CD4-positive, alpha-beta T cell (primary cell): ENCODE results near the gene SH3BP5L. TPM values are rescaled to one million over a fixed set of nuclear protein-coding genes. Genes with fewer than 3 reads are reported as not detected.

Experiments
- ATAC-seq: fragments of 200-7000 bp; cut with Tn5 transposase; one replicate; pipeline ENCODE4 v1.10.0; 2022; ENCODE audit warnings: mild to moderate bottlenecking; ENCODE audit not compliant: poor library complexity
- CTCF ChIA-PET: fragments of 350-600 bp; sonication (Branson Sonifier 250); formaldehyde crosslinking; loops from one replicate; lab custom pipeline; 2021; ENCODE audit warnings: antibody characterized with exemption, inconsistent platforms; lab: Charles Lee
- POLR2A ChIA-PET: fragments of 350-600 bp; sonication (Branson Sonifier 250); formaldehyde crosslinking; loops from one replicate; lab custom pipeline; 2021; ENCODE audit warnings: antibody characterized with exemption, inconsistent platforms; lab: Charles Lee
- DNase-seq, 14 experiments: peaks; one replicate each; pipeline ENCODE4 v3.0.0-alpha.2; 2013 to 2020; ENCODE audit warnings: mixed read lengths in 2 of 14
- H3K27ac ChIP-seq, 2 donors: one replicate each; pipeline versions ENCODE4 v1.5.1 to v1.7.0; 2013; ENCODE audit warnings: low read length in 2 of 2, low read depth in 1 of 2, mild to moderate bottlenecking in 1 of 2
- H3K27me3 ChIP-seq, 2 experiments: 1 replicate in 1 of 2; 2 replicates in 1 of 2; pipeline versions ENCODE4 v1.6.1 to v1.7.0; 2013; ENCODE audit warnings: low read length in 2 of 2, control low read depth in 1 of 2, mild to moderate bottlenecking in 1 of 2, moderate library complexity in 1 of 2; ENCODE audit not compliant: insufficient read depth in 2 of 2, control insufficient read depth in 1 of 2
- H3K36me3 ChIP-seq: one replicate; pipeline ENCODE4 v1.6.1; 2013; ENCODE audit warnings: low read length, control low read depth; ENCODE audit not compliant: insufficient read depth
- H3K4me1 ChIP-seq: one replicate; pipeline ENCODE4 v1.6.1; 2013; ENCODE audit warnings: low read length, control low read depth; ENCODE audit not compliant: insufficient read depth
- H3K4me3 ChIP-seq: one replicate; pipeline ENCODE4 v1.5.1; 2013; ENCODE audit warnings: mild to moderate bottlenecking, low read length, moderate library complexity
- H3K9me3 ChIP-seq, 2 experiments: 1 replicate in 1 of 2; 2 replicates in 1 of 2; pipeline versions ENCODE4 v1.6.1 to v1.7.0; 2013; ENCODE audit warnings: low read length in 2 of 2, mild to moderate bottlenecking in 2 of 2, control low read depth in 1 of 2, moderate library complexity in 1 of 2; ENCODE audit not compliant: control insufficient read depth in 1 of 2, insufficient read depth in 1 of 2
- H3K27ac Mint-ChIP-seq: one replicate; pipeline ENCODE4 v1.8.0; 2020; ENCODE audit warnings: mixed read lengths
- H3K27me3 Mint-ChIP-seq: one replicate; pipeline ENCODE4 v1.8.0; 2021; ENCODE audit warnings: mixed read lengths
- H3K36me3 Mint-ChIP-seq: one replicate; pipeline ENCODE4 v1.8.0; 2021; ENCODE audit warnings: low read depth, mixed read lengths
- H3K4me1 Mint-ChIP-seq: one replicate; pipeline ENCODE4 v1.8.0; 2021; ENCODE audit warnings: low read depth, mixed read lengths
- H3K4me3 Mint-ChIP-seq: one replicate; pipeline ENCODE4 v1.8.0; 2020; ENCODE audit warnings: mild to moderate bottlenecking, mixed read lengths
- H3K9me3 Mint-ChIP-seq: one replicate; pipeline ENCODE4 v1.8.0; 2020; ENCODE audit warnings: mixed read lengths
- CTCF ChIP-seq: fragments of 200-600 bp; IDR thresholded peaks from one replicate; pipeline ENCODE4 v1.8.0; 2022; ENCODE audit warnings: antibody characterized with exemption, mild to moderate bottlenecking
- intact Hi-C, 2 experiments: fragments of 100-400 bp; cut with DNase I in 1 of 2; cut with micrococcal nuclease in 1 of 2; formaldehyde crosslinking; loops; one replicate each; pipeline versions ENCODE4 v1.15.1 to v1.9.0; 2023 to 2025; cut with DNase I, micrococcal nuclease
- total RNA-seq, 174 experiments: library from RNA in 2 of 174; stranded (reverse) in 2 of 174; gene quantifications; one replicate each; pipeline ENCODE4 v1.2.3 and lab custom pipeline; 2021 to 2026

Gene SH3BP5L
- total RNA-seq, 2 experiments from 2014 or later = 21.7 to 25.2 TPM

GRCh38 chr1:248848602-248849001, 22.9 kb upstream of the SH3BP5L start:
- TF ChIP-seq CTCF = no peak
- ChIA-PET CTCF (no interaction called here), POLR2A (no interaction called here)
- Histone ChIP-seq H3K27ac (no peak overlapping the region), H3K36me3 (peaks cover 63% of the 10 kb centered on the region), H3K9me3 (no peaks in the 10 kb centered on the region), H3K4me3 (no peak overlapping the region), H3K27me3 (no peaks in the 10 kb centered on the region), H3K4me1 (peaks cover 6% of the 10 kb centered on the region)
- intact Hi-C loops = no loop called here
- H3K27me3 Mint-ChIP-seq = no peaks in the 10 kb centered on the region
- no peak overlapping the region for H3K4me3 Mint-ChIP-seq
- DNase-seq = no peak
- no peaks in the 10 kb centered on the region for H3K4me1 Mint-ChIP-seq
- no peaks in the 10 kb centered on the region for H3K9me3 Mint-ChIP-seq
- ATAC-seq = no peak
- no peak overlapping the region for H3K27ac Mint-ChIP-seq
- H3K36me3 Mint-ChIP-seq = peaks cover 54% of the 10 kb centered on the region

DNA sequence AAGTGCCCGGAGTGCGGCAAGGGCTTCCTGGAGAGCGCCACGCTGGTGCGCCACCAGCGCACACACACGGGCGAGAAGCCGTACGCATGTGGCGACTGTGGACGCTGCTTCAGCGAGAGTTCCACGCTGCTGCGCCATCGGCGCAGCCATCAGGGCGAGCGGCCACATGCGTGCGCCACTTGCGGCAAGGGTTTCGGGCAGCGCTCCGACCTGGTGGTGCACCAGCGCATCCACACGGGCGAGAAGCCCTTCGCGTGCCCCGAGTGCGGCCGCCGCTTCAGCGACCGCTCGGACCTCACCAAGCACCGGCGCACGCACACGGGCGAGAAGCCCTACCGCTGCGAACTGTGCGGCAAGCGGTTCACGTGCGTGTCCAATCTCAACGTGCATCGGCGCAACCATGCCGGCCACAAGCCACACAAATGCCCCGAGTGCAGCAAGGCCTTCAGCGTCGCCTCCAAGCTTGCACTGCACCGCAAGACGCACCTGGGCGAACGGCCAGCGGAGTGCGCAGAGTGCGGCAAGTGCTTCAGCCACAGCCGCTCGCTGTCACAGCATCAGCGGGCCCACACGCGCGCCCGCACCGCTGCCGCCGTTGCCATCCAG, 22.3 kb upstream of the SH3BP5L start:
- DNase-seq (no peak), ATAC-seq (no peak)
- no peaks in the 10 kb centered on the region for H3K9me3 Mint-ChIP-seq
- no peak for TF ChIP-seq CTCF
- no peaks in the 10 kb centered on the region for H3K9me3 ChIP-seq
- no peak overlapping the region for H3K27ac ChIP-seq
- no peak overlapping the region for H3K27ac Mint-ChIP-seq
- peaks cover 64% of the 10 kb centered on the region for H3K36me3 ChIP-seq
- peaks cover 54% of the 10 kb centered on the region for H3K36me3 Mint-ChIP-seq
- intact Hi-C loops = no loop called here
- ChIA-PET POLR2A (interaction anchor here (1.7 kb wide), 1 partner anchor 10 kb away, joined by 5 read pairs; no protein-coding TSS in a partner anchor), CTCF (no interaction called here)
- H3K4me1 Mint-ChIP-seq = no peaks in the 10 kb centered on the region
- H3K4me3 ChIP-seq = no peak overlapping the region
- no peaks in the 10 kb centered on the region for H3K27me3 ChIP-seq
- peaks cover 1% of the 10 kb centered on the region for H3K4me1 ChIP-seq
- no peak overlapping the region for H3K4me3 Mint-ChIP-seq
- H3K27me3 Mint-ChIP-seq = no peaks in the 10 kb centered on the region

DNA sequence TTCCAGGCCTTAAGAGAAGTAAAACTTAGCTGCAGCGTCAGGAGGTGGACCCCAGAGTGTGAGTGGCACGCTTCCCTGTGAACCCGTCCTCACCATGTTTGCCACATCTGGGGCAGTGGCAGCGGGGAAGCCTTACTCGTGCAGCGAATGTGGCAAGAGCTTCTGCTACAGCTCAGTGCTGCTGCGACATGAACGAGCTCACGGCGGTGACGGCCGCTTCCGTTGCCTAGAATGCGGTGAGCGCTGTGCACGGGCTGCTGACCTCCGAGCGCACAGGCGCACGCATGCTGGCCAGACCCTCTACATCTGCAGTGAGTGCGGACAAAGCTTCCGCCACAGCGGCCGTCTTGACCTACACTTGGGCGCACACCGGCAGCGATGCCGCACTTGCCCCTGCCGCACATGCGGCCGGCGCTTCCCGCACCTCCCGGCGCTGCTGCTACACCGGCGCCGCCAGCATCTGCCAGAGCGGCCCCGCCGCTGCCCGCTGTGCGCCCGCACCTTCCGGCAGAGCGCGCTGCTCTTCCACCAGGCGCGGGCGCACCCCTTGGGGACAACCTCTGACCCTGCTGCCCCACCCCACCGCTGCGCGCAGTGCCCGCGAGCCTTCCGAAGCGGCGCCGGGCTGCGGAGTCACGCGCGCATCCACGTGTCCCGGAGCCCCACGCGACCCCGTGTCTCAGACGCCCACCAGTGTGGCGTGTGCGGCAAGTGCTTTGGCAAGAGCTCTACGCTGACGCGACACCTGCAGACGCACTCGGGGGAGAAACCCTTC, 21.7 kb upstream of the SH3BP5L start:
- Mint-ChIP-seq H3K27ac (no peak overlapping the region), H3K4me1 (no peaks in the 10 kb centered on the region), H3K36me3 (peaks cover 54% of the 10 kb centered on the region), H3K27me3 (no peaks in the 10 kb centered on the region), H3K4me3 (no peak overlapping the region), H3K9me3 (no peaks in the 10 kb centered on the region)
- DNase-seq (no peak), ATAC-seq (no peak)
- H3K27me3 ChIP-seq = no peaks in the 10 kb centered on the region
- H3K36me3 ChIP-seq = peaks cover 67% of the 10 kb centered on the region
- ChIA-PET POLR2A (interaction anchor here (1.6 to 1.7 kb wide), 2 partner anchors 10 to 11 kb away, joined by 5 read pairs; no protein-coding TSS in a partner anchor), CTCF (no interaction called here)
- no peak for TF ChIP-seq CTCF
- intact Hi-C loops = no loop called here
- no peak overlapping the region for H3K27ac ChIP-seq
- H3K4me1 ChIP-seq = no peaks in the 10 kb centered on the region
- no peaks in the 10 kb centered on the region for H3K9me3 ChIP-seq
- no peak overlapping the region for H3K4me3 ChIP-seq
